Osteocyte (in vitro differentiated cells): ENCODE measurements around the gene ARHGAP22. TPM values are rescaled to one million over a fixed set of nuclear protein-coding genes. Genes with fewer than 3 reads are reported as not detected.

Experiments
- DNase-seq: peaks from one replicate; pipeline ENCODE4 v3.0.0; 2021; ENCODE audit warnings: mixed read lengths; ENCODE audit not compliant: unreplicated experiment; ENCODE audit errors: extremely low spot score
- H3K27ac Mint-ChIP-seq: one replicate; pipeline ENCODE4 v1.8.0; 2021; ENCODE audit warnings: mild to moderate bottlenecking, mixed read lengths; ENCODE audit not compliant: unreplicated experiment
- H3K27me3 Mint-ChIP-seq: one replicate; pipeline ENCODE4 v1.8.0; 2021; ENCODE audit warnings: mixed read lengths; ENCODE audit not compliant: unreplicated experiment
- H3K36me3 Mint-ChIP-seq: one replicate; pipeline ENCODE4 v1.8.0; 2021; ENCODE audit warnings: mixed read lengths; ENCODE audit not compliant: unreplicated experiment
- H3K4me1 Mint-ChIP-seq: one replicate; pipeline ENCODE4 v1.8.0; 2021; ENCODE audit warnings: mixed read lengths; ENCODE audit not compliant: unreplicated experiment
- H3K4me3 Mint-ChIP-seq: one replicate; pipeline ENCODE4 v1.8.0; 2021; ENCODE audit warnings: mild to moderate bottlenecking, moderate library complexity, mixed read lengths; ENCODE audit not compliant: unreplicated experiment
- H3K9me3 Mint-ChIP-seq: one replicate; pipeline ENCODE4 v1.8.0; 2021; ENCODE audit warnings: mixed read lengths; ENCODE audit not compliant: unreplicated experiment
- CTCF ChIP-seq: fragments of 200-600 bp; sonication (generic); IDR thresholded peaks from 2 replicates; pipeline ENCODE4 v1.5.0; 2021; ENCODE audit warnings: antibody characterized with exemption, mild to moderate bottlenecking, moderate library complexity
- total RNA-seq: library from RNA; stranded (reverse); gene quantifications from 2 replicates; pipeline ENCODE4 v1.2.1, GENCODE V29; 2021

Gene ARHGAP22
- total RNA-seq, 1 donor from 2014 or later, result 0.64 TPM

- H3K4me1 Mint-ChIP-seq, result peaks cover 14% of the 10 kb centered on the region
- H3K27ac Mint-ChIP-seq, result no peak overlapping the region
- no peak for TF ChIP-seq CTCF
- H3K36me3 Mint-ChIP-seq, result no peaks in the 10 kb centered on the region
- no peaks in the 10 kb centered on the region for H3K27me3 Mint-ChIP-seq
- DNase-seq, result no peak
- H3K4me3 Mint-ChIP-seq, result no peak overlapping the region
- no peaks in the 10 kb centered on the region for H3K9me3 Mint-ChIP-seq
These were observed 120.0 kb downstream of the ARHGAP22 start for GRCh38 chr10:48484911-48485310.

GRCh38 chr10:48482207-48482606, 122.7 kb downstream of the ARHGAP22 start:
- DNase-seq, result no peak
- peaks cover 14% of the 10 kb centered on the region for H3K4me1 Mint-ChIP-seq

GRCh38 chr10:48481385-48481784, 123.5 kb downstream of the ARHGAP22 start:
- TF ChIP-seq CTCF, result no peak
- Mint-ChIP-seq H3K9me3 (no peaks in the 10 kb centered on the region), H3K36me3 (no peaks in the 10 kb centered on the region), H3K27me3 (no peaks in the 10 kb centered on the region), H3K27ac (no peak overlapping the region), H3K4me3 (no peak overlapping the region), H3K4me1 (peaks cover 14% of the 10 kb centered on the region)
- no peak for DNase-seq

More at GRCh38 chr10:48482207-48482606, 122.7 kb downstream of the ARHGAP22 start:
- Mint-ChIP-seq H3K27ac (no peak overlapping the region), H3K9me3 (no peaks in the 10 kb centered on the region), H3K27me3 (no peaks in the 10 kb centered on the region), H3K4me3 (no peak overlapping the region), H3K36me3 (no peaks in the 10 kb centered on the region)
- TF ChIP-seq CTCF, result no peak

- peak; percentile 73 for DNase-seq
- H3K4me3 Mint-ChIP-seq, result no peak overlapping the region
- peaks cover 14% of the 10 kb centered on the region for H3K4me1 Mint-ChIP-seq
- H3K9me3 Mint-ChIP-seq, result no peaks in the 10 kb centered on the region
- H3K27ac Mint-ChIP-seq, result no peak overlapping the region
- H3K27me3 Mint-ChIP-seq, result no peaks in the 10 kb centered on the region
- no peaks in the 10 kb centered on the region for H3K36me3 Mint-ChIP-seq
- no peak for TF ChIP-seq CTCF
These were observed 124.2 kb downstream of the ARHGAP22 start for GRCh38 chr10:48480397-48481374.
